Nephron progenitor cell (in vitro differentiated cells): Measurements from ENCODE around the gene CALD1.

Source experiments
- DNase-seq: peaks from one replicate; pipeline ENCODE4 v3.0.0; 2021
- H3K27ac Mint-ChIP-seq: 2 replicates; pipeline ENCODE4 v1.8.0; 2021; ENCODE audit warnings: mild to moderate bottlenecking, moderate library complexity, mixed read lengths
- H3K27me3 Mint-ChIP-seq: 2 replicates; pipeline ENCODE4 v1.8.0; 2021; ENCODE audit warnings: mild to moderate bottlenecking, low read depth, mixed read lengths; ENCODE audit not compliant: poor library complexity
- H3K36me3 Mint-ChIP-seq: 2 replicates; pipeline ENCODE4 v1.8.0; 2021; ENCODE audit warnings: low read depth, mixed read lengths
- H3K4me1 Mint-ChIP-seq: 2 replicates; pipeline ENCODE4 v1.8.0; 2021; ENCODE audit warnings: mixed read lengths
- H3K4me3 Mint-ChIP-seq: 2 replicates; pipeline ENCODE4 v1.8.0; 2021; ENCODE audit warnings: mild to moderate bottlenecking, moderate library complexity, mixed read lengths
- H3K9me3 Mint-ChIP-seq: 2 replicates; pipeline ENCODE4 v1.8.0; 2021; ENCODE audit warnings: mild to moderate bottlenecking, moderate library complexity, mixed read lengths
- TF ChIP-seq, protein P1 (sequence below): fragments of 200-600 bp; sonication (generic); IDR thresholded peaks from 2 replicates; pipeline ENCODE4 v1.5.0; 2021; ENCODE audit warnings: antibody characterized with exemption

The CALD1 gene

DNA sequence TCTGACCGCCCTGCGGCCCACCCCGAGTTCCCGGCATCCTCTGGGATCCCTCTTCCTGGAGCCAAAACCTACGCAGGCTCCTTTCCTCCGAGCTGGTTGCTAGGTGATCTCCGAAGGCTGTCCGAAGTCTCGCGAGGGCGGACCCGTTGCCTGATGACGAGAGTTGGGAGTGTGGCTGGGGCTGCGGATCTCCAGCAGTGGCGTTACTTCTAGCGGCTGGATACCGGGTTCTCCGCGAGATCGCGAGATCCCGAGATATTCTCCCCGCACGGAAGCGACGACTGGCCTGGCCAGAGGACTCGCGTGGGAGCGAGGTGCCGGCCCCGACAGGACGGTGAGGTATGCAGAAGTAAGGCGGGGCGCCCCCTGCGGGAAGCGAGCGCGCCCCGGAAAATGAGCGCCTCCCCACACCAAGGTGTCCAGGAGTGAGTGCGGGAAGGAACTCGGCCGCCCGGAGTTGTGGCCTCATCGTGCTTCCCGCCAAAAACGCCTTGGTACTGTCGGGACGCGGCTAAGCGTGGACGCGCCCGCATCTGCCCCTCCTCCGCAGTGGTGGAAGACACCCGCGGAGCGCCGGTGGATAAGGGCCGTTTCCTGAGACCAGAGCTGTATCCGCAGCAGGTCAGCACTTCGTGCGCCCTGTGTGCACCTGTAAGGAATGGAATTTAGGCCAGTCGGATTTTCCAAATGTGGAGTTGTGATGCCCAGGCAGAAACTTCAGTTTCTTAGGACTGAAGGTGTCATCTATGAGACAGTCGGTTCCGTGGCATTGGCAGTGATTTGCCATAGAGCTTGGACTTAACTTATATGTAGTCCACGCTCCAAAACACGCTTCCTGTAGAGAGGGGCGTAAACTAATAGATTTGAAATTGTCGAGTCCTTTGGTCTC is 207.2 kb downstream of the CALD1 start, which contains the start of gene AGBL3:
Gene AGBL3 (plus strand): TSS at position 146 of the 889 bp plus-strand sequence. CDS start 1,426 bp downstream, outside the sequence.
- peaks cover 29% of the 10 kb centered on the region for H3K4me1 Mint-ChIP-seq
- H3K9me3 Mint-ChIP-seq = no peaks in the 10 kb centered on the region
- peaks cover 19% of the 10 kb centered on the region for H3K36me3 Mint-ChIP-seq
- TF ChIP-seq, protein P1, sequence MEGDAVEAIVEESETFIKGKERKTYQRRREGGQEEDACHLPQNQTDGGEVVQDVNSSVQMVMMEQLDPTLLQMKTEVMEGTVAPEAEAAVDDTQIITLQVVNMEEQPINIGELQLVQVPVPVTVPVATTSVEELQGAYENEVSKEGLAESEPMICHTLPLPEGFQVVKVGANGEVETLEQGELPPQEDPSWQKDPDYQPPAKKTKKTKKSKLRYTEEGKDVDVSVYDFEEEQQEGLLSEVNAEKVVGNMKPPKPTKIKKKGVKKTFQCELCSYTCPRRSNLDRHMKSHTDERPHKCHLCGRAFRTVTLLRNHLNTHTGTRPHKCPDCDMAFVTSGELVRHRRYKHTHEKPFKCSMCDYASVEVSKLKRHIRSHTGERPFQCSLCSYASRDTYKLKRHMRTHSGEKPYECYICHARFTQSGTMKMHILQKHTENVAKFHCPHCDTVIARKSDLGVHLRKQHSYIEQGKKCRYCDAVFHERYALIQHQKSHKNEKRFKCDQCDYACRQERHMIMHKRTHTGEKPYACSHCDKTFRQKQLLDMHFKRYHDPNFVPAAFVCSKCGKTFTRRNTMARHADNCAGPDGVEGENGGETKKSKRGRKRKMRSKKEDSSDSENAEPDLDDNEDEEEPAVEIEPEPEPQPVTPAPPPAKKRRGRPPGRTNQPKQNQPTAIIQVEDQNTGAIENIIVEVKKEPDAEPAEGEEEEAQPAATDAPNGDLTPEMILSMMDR = peak; percentile 31
- peak within 1 kb of the TSS; percentile 99 for H3K27ac Mint-ChIP-seq
- DNase-seq = peak; percentile 89
- H3K4me3 Mint-ChIP-seq = peak within 1 kb of the TSS; percentile 96
- H3K27me3 Mint-ChIP-seq = peaks cover 14% of the 10 kb centered on the region

DNA sequence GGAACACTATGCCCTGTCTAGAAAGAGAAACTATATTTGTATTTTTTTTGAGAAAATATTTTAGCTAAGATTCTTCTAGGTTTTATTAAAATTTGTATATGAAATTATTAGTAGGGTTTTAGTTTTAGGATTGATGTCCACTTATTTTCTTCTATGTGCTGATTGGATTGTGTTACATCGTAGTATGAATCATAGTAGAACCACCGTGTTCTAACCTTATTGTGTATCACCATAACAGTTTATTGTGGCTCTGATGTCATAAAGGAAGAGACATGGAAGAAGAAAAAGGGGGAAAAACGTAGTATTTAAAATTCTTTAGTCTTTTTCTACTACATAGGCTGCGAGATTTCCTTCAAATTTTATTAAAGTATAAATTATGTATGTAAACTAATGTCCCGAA is 208.7 kb downstream of the CALD1 start:
- Mint-ChIP-seq H3K9me3 (no peaks in the 10 kb centered on the region), H3K36me3 (peaks cover 24% of the 10 kb centered on the region), H3K27ac (no peak overlapping the region), H3K27me3 (peaks cover 13% of the 10 kb centered on the region), H3K4me1 (peaks cover 29% of the 10 kb centered on the region), H3K4me3 (peak overlapping the region; percentile 21)
- TF ChIP-seq, protein P1 = no peak
- no peak for DNase-seq

DNA sequence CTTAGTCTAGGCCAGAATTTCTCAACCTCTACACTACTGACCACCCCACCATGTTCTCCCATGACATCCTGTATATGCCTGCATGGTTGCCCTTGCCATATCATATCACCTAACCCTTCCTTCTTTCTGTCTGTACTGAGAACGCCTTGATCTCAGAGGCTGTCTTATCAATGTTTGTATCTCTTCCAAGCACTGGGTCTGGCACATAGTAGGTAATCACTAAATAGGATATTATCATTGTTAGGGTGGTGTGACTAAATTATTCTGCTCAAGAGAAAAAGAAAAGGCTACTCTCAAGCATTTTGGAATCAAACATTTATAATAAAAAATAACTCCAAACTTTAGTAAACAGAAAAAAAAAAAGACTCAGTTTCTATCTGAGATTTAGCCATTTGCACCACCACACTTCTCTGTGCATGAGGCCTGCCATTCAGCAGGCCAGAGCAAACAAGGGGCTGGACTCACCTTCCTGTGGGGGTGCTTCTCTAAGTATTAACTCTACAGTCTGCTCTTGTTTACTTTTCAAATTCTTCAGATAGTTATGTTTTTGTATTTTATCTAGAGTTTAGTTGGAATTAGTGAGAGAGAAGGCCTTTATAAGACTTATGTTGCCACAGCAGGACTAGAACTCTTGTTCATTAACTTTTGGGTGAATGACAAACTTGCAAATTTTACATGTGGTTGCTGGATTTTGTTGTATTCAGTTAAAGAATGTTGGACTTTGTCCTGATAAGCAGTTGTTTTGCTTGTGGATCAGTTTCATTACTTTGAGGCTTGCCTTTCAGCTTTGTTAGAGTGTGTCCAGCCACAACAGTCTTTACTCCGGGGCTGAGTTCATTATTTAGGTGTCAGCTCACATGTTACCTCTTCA is 212.3 kb downstream of the CALD1 start:
- no peak for DNase-seq
- Mint-ChIP-seq H3K36me3 (peaks cover 40% of the 10 kb centered on the region), H3K4me3 (no peak overlapping the region), H3K9me3 (no peaks in the 10 kb centered on the region), H3K27me3 (peaks cover 2% of the 10 kb centered on the region), H3K4me1 (peaks cover 21% of the 10 kb centered on the region), H3K27ac (no peak overlapping the region)
- TF ChIP-seq, protein P1 = no peak

DNA sequence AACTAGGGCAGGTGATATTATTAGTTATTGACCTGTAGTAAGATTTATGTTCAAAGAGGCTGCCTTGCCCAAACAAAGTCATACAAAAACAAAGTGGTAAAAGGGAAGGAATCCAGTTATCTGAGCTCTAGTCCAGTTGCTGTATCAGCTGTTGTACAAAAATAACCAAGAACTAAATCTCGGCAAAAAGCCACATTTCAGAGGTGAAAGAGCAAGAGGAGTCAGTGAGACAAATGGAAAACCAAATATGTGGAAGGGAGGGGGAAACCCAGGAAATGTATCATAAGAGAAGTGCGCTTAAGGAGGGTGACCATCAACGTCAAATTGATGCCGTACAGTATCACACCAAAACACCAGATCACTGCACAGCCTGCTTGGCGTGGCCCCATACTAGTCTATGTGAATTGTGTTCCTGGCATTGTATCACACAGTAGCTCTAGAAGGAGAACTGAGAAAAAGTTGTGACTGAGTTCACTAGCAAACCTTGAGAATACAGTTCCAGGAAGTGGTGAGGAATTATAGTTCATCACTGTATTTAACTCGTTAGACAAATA is 213.3 kb downstream of the CALD1 start:
- peaks cover 40% of the 10 kb centered on the region for H3K36me3 Mint-ChIP-seq
- H3K4me1 Mint-ChIP-seq = peaks cover 13% of the 10 kb centered on the region
- no peaks in the 10 kb centered on the region for H3K9me3 Mint-ChIP-seq
- no peak overlapping the region for H3K27ac Mint-ChIP-seq
- H3K4me3 Mint-ChIP-seq = no peak overlapping the region
- no peaks in the 10 kb centered on the region for H3K27me3 Mint-ChIP-seq
- TF ChIP-seq, protein P1 = no peak
- no peak for DNase-seq

DNA sequence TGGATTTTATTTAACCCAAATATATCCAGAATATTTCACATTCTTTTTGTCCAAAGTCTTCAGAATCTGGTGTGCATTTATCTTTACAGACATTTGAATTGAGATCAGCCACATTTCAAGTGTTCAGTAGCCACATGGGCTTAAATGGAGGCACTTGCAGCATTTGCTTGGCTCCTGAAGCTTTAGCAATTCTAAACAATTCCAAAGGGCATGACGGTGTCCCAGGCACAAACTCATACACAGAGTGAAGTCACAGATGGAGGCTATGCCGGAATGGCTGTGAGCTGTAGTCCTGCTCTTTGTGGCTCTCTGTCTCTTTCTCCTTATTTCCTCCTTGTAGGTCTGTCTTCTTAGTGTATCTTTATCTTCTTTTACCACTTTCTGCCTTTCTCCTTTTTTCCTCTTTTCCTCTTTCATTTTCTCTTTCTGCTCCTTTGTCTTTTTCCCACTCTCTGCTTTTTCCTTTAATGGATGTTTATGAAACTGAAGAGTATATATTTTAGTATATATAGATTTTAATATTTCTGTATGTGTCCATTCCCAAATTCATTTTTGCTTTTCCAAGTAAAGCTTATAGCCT is 214.5 kb downstream of the CALD1 start:
- Mint-ChIP-seq H3K4me3 (no peak overlapping the region), H3K27me3 (no peaks in the 10 kb centered on the region), H3K4me1 (peaks cover 6% of the 10 kb centered on the region), H3K36me3 (peaks cover 50% of the 10 kb centered on the region), H3K9me3 (no peaks in the 10 kb centered on the region), H3K27ac (no peak overlapping the region)
- DNase-seq = no peak
- TF ChIP-seq, protein P1 = no peak
